ENCODE measurements around the gene BRPF1.
A peak's percentile ranks its signal among the peaks of the same experiment; 100 is the strongest.

Gene BRPF1, protein sequence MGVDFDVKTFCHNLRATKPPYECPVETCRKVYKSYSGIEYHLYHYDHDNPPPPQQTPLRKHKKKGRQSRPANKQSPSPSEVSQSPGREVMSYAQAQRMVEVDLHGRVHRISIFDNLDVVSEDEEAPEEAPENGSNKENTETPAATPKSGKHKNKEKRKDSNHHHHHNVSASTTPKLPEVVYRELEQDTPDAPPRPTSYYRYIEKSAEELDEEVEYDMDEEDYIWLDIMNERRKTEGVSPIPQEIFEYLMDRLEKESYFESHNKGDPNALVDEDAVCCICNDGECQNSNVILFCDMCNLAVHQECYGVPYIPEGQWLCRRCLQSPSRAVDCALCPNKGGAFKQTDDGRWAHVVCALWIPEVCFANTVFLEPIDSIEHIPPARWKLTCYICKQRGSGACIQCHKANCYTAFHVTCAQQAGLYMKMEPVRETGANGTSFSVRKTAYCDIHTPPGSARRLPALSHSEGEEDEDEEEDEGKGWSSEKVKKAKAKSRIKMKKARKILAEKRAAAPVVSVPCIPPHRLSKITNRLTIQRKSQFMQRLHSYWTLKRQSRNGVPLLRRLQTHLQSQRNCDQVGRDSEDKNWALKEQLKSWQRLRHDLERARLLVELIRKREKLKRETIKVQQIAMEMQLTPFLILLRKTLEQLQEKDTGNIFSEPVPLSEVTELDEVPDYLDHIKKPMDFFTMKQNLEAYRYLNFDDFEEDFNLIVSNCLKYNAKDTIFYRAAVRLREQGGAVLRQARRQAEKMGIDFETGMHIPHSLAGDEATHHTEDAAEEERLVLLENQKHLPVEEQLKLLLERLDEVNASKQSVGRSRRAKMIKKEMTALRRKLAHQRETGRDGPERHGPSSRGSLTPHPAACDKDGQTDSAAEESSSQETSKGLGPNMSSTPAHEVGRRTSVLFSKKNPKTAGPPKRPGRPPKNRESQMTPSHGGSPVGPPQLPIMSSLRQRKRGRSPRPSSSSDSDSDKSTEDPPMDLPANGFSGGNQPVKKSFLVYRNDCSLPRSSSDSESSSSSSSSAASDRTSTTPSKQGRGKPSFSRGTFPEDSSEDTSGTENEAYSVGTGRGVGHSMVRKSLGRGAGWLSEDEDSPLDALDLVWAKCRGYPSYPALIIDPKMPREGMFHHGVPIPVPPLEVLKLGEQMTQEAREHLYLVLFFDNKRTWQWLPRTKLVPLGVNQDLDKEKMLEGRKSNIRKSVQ (N-terminal part only)

DNA sequence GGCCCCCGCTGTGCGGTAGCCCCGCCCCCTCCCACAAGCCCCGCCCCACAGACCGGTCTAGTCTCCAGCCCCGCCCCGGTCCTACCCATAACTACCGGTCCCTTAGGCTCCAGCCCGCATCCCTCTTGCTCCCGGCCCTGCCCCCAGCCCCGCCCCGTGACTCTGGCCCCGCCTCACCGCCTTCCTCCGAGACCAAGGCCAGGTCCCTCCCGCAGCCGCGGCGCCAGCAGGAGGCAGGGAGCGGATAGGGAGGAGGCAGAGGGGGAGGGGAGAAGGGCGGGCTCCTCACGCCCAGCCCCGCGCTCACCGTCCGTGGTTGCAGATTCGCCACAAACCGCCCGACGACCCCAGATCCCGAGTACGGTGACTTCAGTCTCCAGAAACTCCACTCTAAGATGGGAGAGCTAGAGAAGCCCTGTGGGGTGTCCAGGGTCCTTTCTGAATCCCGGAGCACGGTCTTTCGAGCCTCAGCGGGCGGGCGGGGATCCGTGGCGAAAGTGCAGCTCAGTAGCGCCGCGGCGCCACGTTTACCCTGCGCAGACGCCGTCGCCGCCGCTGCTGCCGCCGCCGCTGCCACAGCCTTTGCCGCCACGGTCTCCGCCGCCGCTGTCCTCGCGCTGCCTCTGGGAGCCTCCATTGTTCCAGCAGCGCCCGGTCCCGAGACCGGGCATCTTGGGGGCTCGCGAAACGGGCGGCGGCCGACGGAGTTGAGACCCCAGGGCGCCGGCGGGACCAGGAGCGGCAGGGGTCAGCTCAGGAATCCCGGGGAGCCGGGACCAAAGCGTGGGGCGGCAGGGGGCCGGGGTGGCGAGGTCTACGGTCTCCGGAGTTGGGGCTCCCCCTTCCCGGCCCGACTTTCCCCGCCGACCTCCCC lies at the start of gene BRPF1:
Gene BRPF1, plus strand, starts transcription at position 530 of the 874 bp plus-strand sequence. CDS start 2,406 bp downstream, outside the sequence.
- DNase-seq: peak; percentile 99

DNA sequence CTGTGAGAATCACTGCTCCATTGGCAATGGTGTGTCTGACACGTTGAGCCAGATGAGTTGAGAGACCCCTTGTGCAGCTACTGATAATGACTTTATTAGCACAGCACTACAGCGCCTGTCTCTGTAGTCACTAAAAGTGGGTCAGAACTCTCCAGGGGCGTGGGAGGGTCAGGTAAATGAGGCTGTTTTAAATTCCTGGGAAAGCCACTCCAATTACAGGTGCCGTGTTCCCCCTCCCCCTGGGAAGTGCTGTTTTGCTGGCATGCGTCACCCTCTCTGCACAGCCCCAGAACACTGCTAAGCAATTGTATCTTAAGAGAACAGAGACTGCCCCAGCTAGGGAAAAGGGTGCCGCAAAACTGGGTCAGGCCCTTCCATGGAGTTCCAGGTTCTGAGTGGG lies 49.4 kb upstream of the BRPF1 start:
- no peak for DNase-seq

GRCh38 chr3:9683426-9683825 lies 48.1 kb upstream of the BRPF1 start:
- no peak for DNase-seq

DNA sequence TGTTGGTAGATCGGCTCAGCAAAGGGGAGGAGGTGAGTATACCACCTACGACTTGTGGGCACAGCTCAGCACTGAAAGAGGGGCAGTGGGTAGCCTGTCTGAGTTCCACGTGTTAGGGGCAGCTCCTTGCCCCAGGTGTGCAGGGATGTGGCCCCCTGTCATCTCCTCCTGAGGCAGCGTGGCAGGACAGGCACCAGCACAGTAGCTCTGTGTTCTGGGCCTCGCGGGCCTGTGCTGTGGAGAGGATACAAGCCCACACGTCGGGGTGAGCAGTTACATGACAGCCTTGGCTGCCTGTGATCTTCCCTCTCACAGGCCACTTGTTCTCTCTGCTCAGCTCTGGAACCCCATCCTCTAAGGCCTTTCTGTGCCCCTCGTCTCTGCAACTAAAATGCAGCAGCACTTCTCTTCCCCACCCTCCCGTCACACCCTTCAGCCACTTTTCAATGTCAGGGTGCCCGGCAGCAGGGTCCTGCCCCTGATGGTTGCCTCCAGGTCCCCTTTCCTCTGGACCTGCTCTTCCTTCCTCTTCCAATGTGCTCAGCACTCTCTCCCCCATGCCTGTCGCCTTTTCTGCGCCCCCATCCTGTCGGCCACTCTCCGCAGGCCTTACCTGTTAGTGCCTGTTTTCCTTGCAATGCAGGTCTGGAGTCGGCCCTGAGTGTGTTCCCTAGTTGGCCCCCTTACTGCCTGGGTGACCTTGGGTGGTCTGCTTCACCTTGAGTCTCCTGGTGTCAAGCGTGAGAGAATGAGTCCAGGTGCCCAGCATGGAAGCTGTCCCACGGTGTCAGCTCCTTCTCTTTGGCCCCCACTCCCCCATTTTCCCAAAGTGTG lies 46.1 kb upstream of the BRPF1 start:
- DNase-seq: no peak

- no peak for DNase-seq
Observed at GRCh38 chr3:9686050-9686550, 45.4 kb upstream of the BRPF1 start.

DNA sequence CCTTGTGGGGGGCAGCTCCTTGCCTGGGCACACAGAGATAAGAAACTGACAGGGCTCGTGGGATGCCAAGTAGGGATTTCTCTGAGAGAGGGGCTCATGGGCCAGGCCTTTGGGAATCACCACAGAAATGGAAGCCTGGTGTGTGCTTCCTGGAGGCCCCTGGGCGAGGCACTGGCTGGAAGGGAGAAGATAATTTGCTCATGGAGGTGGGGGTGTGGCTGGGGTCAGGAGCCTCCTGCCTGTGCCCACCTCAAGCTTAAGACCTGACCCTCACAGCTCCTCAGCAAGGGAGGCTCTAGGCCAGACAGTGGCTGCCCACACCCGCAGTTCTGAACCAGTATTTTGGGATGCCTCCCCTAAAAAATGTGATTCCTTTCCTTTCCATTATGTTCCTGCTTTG lies 44.8 kb upstream of the BRPF1 start:
- DNase-seq: no peak

DNA sequence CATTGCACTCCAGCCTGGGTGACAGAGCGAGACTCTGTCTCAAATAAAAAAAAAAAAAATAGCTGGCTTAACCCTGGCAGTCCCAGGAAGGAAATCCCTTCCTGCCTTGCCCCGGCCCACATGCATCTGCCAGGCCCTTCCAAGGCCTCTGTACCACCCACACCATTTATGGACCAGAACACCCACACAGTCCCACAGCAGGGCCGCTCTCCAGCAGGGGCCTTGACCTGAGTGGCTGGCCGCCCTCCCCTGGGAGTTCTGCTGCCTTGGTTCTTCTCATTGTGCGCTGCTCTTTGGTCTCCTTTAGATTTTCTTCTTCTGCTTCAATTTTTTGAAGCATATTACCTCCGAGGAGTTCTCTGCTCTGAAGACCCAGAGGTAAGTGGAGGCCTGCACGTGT lies 44.0 kb upstream of the BRPF1 start:
- no peak for DNase-seq

DNA sequence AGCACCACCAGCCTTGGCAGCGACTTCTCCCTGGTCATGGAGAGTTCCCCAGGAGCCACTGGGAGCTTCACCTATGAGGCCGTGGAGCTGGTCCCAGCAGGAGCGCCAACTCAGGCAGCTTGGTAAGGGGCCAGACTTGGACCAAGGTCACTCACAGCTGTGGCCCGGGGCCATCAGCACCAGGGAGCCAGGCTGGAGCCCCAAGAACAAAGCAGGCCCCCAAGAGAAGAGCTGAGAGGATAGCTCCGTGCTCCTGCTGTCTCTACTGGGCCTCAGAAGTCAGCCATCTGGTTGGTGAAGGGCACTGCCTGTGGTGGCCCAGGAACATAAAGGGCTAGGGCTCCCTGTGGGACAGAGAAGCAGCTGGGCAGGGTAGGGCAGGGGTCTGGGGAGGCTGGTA lies 42.6 kb upstream of the BRPF1 start:
- no peak for DNase-seq

GRCh38 chr3:9689757-9690156 lies 41.8 kb upstream of the BRPF1 start:
- no peak for DNase-seq

GRCh38 chr3:9690451-9691450 lies 40.8 kb upstream of the BRPF1 start:
- no peak for DNase-seq

- DNase-seq: no peak
Observed at GRCh38 chr3:9691636-9692035, 39.9 kb upstream of the BRPF1 start.

DNA sequence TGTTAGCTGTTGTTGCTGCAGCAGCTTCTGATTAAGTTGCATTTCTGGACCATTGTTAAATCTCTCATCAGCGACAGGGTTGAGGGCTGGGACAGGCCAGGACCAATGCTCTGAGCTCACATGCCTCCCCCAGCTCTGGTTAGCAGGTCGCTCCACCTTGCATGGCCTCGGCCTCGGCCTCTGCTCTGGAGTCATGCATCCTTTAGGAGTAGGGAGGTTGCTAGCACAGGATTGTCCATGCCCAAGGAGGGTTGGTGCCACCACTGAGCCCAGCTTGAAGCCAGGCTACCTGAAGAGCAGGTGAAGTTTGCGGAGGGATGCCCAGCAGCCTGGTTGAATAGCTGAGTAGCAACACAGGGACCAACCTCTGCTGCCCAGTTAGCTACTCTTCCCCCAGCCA lies 39.1 kb upstream of the BRPF1 start:
- DNase-seq: no peak

- no peak for DNase-seq
Observed at GRCh38 chr3:9695345-9695744, 36.2 kb upstream of the BRPF1 start.

DNA sequence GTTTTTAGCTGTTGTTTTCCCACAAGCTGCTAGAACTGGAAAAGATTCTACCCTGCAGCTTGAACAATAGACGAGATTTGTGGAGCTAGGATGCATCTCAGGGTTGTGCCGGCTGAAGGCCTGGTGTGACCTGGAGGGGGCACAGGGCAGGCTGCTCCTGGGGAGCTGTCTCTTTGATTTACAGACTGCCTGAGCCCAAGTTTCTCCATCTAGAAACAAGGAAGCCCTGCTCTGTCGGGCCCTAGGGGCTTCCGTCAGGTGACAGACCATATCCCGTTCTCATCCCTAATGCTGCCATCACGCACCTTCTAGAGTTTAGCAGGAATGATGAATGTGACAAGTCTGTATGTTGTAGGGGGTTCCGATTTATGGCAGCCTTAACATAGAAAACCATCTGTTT lies 35.8 kb upstream of the BRPF1 start:
- no peak for DNase-seq

DNA sequence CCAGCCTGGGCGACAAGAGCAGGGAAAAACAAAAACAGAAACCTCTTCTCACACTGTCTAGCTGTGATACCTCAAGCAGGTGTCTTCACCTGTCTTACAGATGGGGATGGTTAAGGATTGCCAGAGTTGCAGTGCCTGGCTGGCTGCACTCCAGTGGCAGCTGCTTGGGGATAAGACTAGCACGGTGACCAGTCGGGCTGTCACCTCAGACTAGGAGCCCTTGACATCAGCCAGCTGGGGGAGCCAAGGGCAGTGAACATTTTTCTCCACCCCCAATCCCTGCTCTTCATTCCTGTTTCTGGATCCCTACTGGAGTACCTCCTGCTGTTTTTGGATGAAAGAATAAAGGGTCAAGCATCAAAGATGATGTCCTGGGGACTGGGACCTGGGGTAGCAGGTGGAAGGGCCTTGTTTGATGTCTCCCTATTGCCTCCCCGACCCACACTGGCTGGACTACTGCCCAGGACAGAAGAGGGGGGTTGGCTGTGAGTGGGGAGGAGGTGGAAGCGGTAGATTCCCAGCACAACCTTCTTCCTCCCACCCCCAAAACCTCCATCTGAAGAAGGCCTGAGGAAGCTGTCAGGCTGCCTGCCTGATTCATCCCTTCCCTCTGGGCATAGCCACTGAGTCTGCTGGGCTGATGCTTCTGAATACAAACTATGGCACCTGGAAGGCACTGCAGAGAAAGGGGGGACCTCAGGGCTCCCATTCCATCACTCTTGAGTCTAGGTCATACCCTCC lies 34.9 kb upstream of the BRPF1 start:
- DNase-seq: no peak

DNA sequence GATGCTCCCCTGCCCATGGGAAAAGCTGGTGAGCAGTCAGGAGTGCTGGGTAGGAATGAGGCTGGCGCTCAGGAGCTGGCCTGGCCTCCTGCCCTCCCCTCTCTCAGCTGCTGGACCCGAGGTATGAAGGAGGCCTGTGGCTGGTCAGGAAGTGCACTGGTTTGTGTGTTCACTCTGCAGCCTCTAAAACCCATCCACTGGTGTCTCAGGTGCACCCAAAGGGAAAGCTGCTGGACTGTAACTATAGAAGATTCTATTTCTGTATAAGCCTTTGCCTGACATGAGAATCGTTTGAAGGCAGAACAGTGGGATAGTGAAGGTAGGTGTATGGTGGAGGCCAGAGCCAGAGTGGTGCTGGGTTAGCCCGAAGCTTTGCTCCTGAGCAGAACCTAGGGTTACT lies 33.6 kb upstream of the BRPF1 start:
- DNase-seq: no peak

DNA sequence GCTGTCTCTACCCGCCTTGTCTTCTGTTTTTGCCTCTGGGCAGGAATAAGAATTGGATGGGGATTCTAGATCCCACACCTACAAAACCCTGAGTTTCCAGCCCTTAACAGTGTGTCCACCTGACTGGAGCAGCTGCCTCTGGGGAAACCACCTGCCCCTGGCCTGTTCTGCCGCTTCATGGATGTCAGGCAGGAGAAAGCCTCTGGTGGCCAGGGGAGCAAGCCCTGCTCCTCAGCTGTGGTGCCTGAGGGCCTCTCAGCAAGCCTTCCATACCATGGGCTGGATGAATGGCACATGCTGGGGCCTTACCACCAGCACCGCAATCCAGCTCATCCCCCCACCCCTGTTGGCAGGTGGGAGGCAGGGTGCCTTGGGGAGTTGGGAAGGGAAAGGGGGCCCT lies 33.2 kb upstream of the BRPF1 start:
- DNase-seq: no peak

GRCh38 chr3:9700536-9700935 lies 31.0 kb upstream of the BRPF1 start:
- no peak for DNase-seq

- no peak for DNase-seq
Observed at GRCh38 chr3:9701006-9701405, 30.5 kb upstream of the BRPF1 start.
